GM23338 (cell line): ENCODE data around the gene TFDP1. TPM values are rescaled to one million over a fixed set of nuclear protein-coding genes. Genes with fewer than 3 reads are reported as not detected.

Experiments used
- ATAC-seq: fragments of 200-7000 bp; cut with Tn5 transposase; 3 replicates; pipeline ENCODE4 v1.9.1; 2020
- DNase-seq: peaks from one replicate; pipeline ENCODE4 v3.0.0-alpha.2; 2015; ENCODE audit warnings: low spot score
- H2AFZ ChIP-seq: fragments of 200-600 bp; sonication (generic); 2 replicates; pipeline ENCODE4 v1.8.0; 2016; ENCODE audit warnings: antibody characterized with exemption, mild to moderate bottlenecking, moderate library complexity
- H3F3A ChIP-seq: fragments of 200-600 bp; sonication (generic); replicated peaks from 2 replicates; pipeline ENCODE4 v1.8.0; 2017; ENCODE audit warnings: antibody characterized with exemption, mixed run types, low read depth
- H3K27ac ChIP-seq: fragments of 200-600 bp; sonication (generic); 2 replicates; pipeline ENCODE4 v1.6.1; 2016; ENCODE audit warnings: low read depth
- H3K27me3 ChIP-seq: fragments of 200-600 bp; sonication (generic); 2 replicates; pipeline ENCODE4 v1.8.0; 2016; ENCODE audit warnings: mild to moderate bottlenecking, mixed run types, moderate library complexity; ENCODE audit not compliant: insufficient read depth
- H3K36me3 ChIP-seq: fragments of 200-600 bp; sonication (generic); 2 replicates; pipeline ENCODE4 v1.8.0; 2016; ENCODE audit warnings: mild to moderate bottlenecking; ENCODE audit not compliant: insufficient read depth
- H3K4me1 ChIP-seq: fragments of 200-600 bp; sonication (generic); 2 replicates; pipeline ENCODE4 v1.8.0; 2016; ENCODE audit warnings: mild to moderate bottlenecking, moderate library complexity; ENCODE audit not compliant: insufficient read depth
- H3K4me2 ChIP-seq: fragments of 200-600 bp; sonication (generic); 2 replicates; pipeline ENCODE4 v1.7.1; 2017; ENCODE audit warnings: mixed run types
- H3K4me3 ChIP-seq: fragments of 200-600 bp; sonication (generic); 2 replicates; pipeline ENCODE4 v1.6.1; 2016; ENCODE audit warnings: mixed run types
- H3K79me2 ChIP-seq: fragments of 200-600 bp; sonication (generic); replicated peaks from 2 replicates; pipeline ENCODE4 v1.8.0; 2017; ENCODE audit warnings: mild to moderate bottlenecking; ENCODE audit not compliant: insufficient read depth
- H3K9me2 ChIP-seq: fragments of 200-600 bp; sonication (generic); 2 replicates; pipeline ENCODE4 v1.8.0; 2017; ENCODE audit not compliant: insufficient read depth
- H4K20me1 ChIP-seq: fragments of 200-600 bp; sonication (generic); replicated peaks from 2 replicates; pipeline ENCODE4 v1.8.0; 2017; ENCODE audit warnings: mild to moderate bottlenecking; ENCODE audit not compliant: insufficient read depth
- H3K27ac Mint-ChIP-seq: 2 replicates; pipeline ENCODE4 v1.8.0; 2020; ENCODE audit warnings: inconsistent platforms, mild to moderate bottlenecking, moderate library complexity, mixed read lengths
- H3K27me3 Mint-ChIP-seq: 3 replicates; pipeline ENCODE4 v1.8.0; 2022; ENCODE audit warnings: low read depth, mild to moderate bottlenecking, moderate library complexity, mixed read lengths, inconsistent platforms; ENCODE audit not compliant: insufficient read depth, poor library complexity
- H3K36me3 Mint-ChIP-seq: 3 replicates; pipeline ENCODE4 v1.8.0; 2021; ENCODE audit warnings: low read depth, mild to moderate bottlenecking, inconsistent platforms, moderate library complexity, mixed read lengths
- H3K4me1 Mint-ChIP-seq: 3 replicates; pipeline ENCODE4 v1.8.0; 2020; ENCODE audit warnings: mild to moderate bottlenecking, inconsistent platforms, mixed read lengths
- H3K4me3 Mint-ChIP-seq: 3 replicates; pipeline ENCODE4 v1.8.0; 2021; ENCODE audit warnings: moderate library complexity, mild to moderate bottlenecking, inconsistent platforms, mixed read lengths
- H3K9me3 Mint-ChIP-seq: 3 replicates; pipeline ENCODE4 v1.8.0; 2020; ENCODE audit warnings: moderate library complexity, mild to moderate bottlenecking, inconsistent platforms, mixed read lengths
- CTCF ChIP-seq, 2 experiments: fragments of 200-600 bp in 1 of 2; sonication (generic) in 1 of 2; conservative IDR thresholded peaks; 2 replicates each; pipeline versions ENCODE4 v1.5.1 to v1.6.1; 2016 to 2017; ENCODE audit warnings: antibody characterized with exemption in 2 of 2, low read depth in 2 of 2, mild to moderate bottlenecking in 2 of 2, moderate library complexity in 1 of 2
- ETS1 ChIP-seq: IDR thresholded peaks from 2 replicates; pipeline ENCODE4 v1.6.1; 2016; ENCODE audit warnings: antibody characterized with exemption
- EZH2 ChIP-seq: fragments of 200-600 bp; sonication (generic); IDR thresholded peaks from one replicate; pipeline ENCODE4 v1.8.0; 2017; ENCODE audit warnings: antibody characterized with exemption, mild to moderate bottlenecking, low read depth; ENCODE audit not compliant: unreplicated experiment
- EZH2phosphoT487 ChIP-seq: fragments of 200-600 bp; sonication (generic); IDR thresholded peaks from one replicate; pipeline ENCODE4 v1.8.1; 2018; ENCODE audit warnings: antibody characterized with exemption; ENCODE audit not compliant: unreplicated experiment
- JUNB ChIP-seq: IDR thresholded peaks from one replicate; pipeline ENCODE4 v1.6.1; 2016; ENCODE audit warnings: antibody characterized with exemption; ENCODE audit not compliant: unreplicated experiment
- NANOG ChIP-seq: IDR thresholded peaks from 2 replicates; pipeline ENCODE4 v1.6.1; 2016; ENCODE audit warnings: antibody characterized with exemption, borderline replicate concordance
- STAT1 ChIP-seq: IDR thresholded peaks from one replicate; pipeline ENCODE4 v1.6.1; 2016; ENCODE audit warnings: antibody characterized with exemption; ENCODE audit not compliant: unreplicated experiment
- ZNF114 ChIP-seq: fragments of 250-450 bp; sonication (Bioruptor Pico); IDR thresholded peaks from 2 replicates; pipeline ENCODE4 v1.5.0; 2020; ENCODE audit warnings: mild to moderate bottlenecking, moderate library complexity
- ZNF331 ChIP-seq: fragments of 250-450 bp; sonication (Bioruptor Pico); IDR thresholded peaks from 2 replicates; pipeline ENCODE4 v1.5.0; 2020; ENCODE audit warnings: low read depth, mild to moderate bottlenecking, moderate library complexity
- polyA plus RNA-seq: library from polyadenylated mRNA; unstranded; fragments of >200 nt; fragmentation: Nextera tagmentation; extraction: Ambion mirVana; gene quantifications from 2 replicates; pipeline ENCODE4 v1.2.1, GENCODE V29; 2016
- total RNA-seq: library from RNA; depleted of rRNA; stranded (reverse); fragments of >200 nt; shearing (Covaris generic); gene quantifications from 2 replicates; pipeline ENCODE4 v1.2.3, GENCODE V29; 2014
- TF ChIP-seq, protein P1 (sequence below): fragments of 250-450 bp; sonication (Bioruptor Pico); IDR thresholded peaks from 2 replicates; pipeline ENCODE4 v1.5.0; 2020; ENCODE audit warnings: mild to moderate bottlenecking, moderate library complexity

The TFDP1 gene
- total and polyA plus RNA-seq, 2 experiments from 2014 or later, result 42.9 to 80.0 TPM

GRCh38 chr13:113604186-113604585, 19.6 kb downstream of the TFDP1 start:
- H4K20me1 ChIP-seq, result peaks cover 8% of the 10 kb centered on the region
- no peak overlapping the region; the same call in 1 of the 2 replicates for H3K27ac ChIP-seq
- TF ChIP-seq ZNF114 (CRISPR knock-in tag) (no peak), EZH2 (no peak)
- H2AFZ ChIP-seq, result no peak overlapping the region
- no peak overlapping the region for H3K4me3 ChIP-seq
- no peak for ATAC-seq
- no peak for DNase-seq
- H3K9me2 ChIP-seq, result no peaks in the 10 kb centered on the region
- no peak overlapping the region for H3K4me2 ChIP-seq
- Mint-ChIP-seq H3K27me3 (peaks cover 21% of the 10 kb centered on the region), H3K4me1 (peaks cover 20% of the 10 kb centered on the region), H3K9me3 (0 out of 3 replicates have a peak, but pooled peaks cover 3% of the 10 kb centered on the region), H3K4me3 (no peak overlapping the region), H3K27ac (no peak overlapping the region), H3K36me3 (peaks cover 37% of the 10 kb centered on the region)
- H3K36me3 ChIP-seq, result no peaks in the 10 kb centered on the region
- H3K79me2 ChIP-seq, result peaks cover 79% of the 10 kb centered on the region
- H3F3A ChIP-seq, result no peaks in the 10 kb centered on the region
- H3K27me3 ChIP-seq, result no peaks in the 10 kb centered on the region
- no peaks in the 10 kb centered on the region for H3K4me1 ChIP-seq

DNA sequence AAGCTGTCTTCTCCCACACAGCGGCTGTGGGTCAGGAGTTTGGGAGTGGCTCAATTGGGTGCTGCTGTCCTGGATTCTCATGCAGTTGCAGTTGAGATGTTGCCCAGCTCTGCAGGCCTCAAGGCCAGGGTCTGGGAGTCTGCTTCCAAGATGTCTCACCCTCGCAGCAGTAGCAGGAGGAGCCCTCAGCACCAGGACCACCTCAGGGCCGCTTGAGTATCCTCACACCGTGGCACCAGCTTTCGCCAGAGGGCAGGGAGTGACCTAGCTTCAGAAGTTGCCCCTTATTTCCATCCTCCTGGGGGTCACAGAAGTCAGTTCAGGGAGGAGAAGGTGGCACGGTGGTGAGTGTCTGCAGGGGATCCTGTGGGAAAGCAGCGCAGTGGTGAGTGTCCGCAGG, 20.9 kb downstream of the TFDP1 start:
- no peak overlapping the region for H3K4me3 ChIP-seq
- no peak for TF ChIP-seq JUNB
- TF ChIP-seq CTCF (conservative IDR thresholded peaks at IDR 0.05; ENCODE audit: low read depth in 2 of 2), result no peak
- TF ChIP-seq EZH2phosphoT487, result no peak
- TF ChIP-seq ZNF331 (CRISPR knock-in tag), result no peak
- no peak for TF ChIP-seq ZNF114 (CRISPR knock-in tag)
- no peak for TF ChIP-seq STAT1
- no peak for TF ChIP-seq NANOG
- TF ChIP-seq ETS1, result no peak
- TF ChIP-seq EZH2, result no peak
- TF ChIP-seq, protein P1, sequence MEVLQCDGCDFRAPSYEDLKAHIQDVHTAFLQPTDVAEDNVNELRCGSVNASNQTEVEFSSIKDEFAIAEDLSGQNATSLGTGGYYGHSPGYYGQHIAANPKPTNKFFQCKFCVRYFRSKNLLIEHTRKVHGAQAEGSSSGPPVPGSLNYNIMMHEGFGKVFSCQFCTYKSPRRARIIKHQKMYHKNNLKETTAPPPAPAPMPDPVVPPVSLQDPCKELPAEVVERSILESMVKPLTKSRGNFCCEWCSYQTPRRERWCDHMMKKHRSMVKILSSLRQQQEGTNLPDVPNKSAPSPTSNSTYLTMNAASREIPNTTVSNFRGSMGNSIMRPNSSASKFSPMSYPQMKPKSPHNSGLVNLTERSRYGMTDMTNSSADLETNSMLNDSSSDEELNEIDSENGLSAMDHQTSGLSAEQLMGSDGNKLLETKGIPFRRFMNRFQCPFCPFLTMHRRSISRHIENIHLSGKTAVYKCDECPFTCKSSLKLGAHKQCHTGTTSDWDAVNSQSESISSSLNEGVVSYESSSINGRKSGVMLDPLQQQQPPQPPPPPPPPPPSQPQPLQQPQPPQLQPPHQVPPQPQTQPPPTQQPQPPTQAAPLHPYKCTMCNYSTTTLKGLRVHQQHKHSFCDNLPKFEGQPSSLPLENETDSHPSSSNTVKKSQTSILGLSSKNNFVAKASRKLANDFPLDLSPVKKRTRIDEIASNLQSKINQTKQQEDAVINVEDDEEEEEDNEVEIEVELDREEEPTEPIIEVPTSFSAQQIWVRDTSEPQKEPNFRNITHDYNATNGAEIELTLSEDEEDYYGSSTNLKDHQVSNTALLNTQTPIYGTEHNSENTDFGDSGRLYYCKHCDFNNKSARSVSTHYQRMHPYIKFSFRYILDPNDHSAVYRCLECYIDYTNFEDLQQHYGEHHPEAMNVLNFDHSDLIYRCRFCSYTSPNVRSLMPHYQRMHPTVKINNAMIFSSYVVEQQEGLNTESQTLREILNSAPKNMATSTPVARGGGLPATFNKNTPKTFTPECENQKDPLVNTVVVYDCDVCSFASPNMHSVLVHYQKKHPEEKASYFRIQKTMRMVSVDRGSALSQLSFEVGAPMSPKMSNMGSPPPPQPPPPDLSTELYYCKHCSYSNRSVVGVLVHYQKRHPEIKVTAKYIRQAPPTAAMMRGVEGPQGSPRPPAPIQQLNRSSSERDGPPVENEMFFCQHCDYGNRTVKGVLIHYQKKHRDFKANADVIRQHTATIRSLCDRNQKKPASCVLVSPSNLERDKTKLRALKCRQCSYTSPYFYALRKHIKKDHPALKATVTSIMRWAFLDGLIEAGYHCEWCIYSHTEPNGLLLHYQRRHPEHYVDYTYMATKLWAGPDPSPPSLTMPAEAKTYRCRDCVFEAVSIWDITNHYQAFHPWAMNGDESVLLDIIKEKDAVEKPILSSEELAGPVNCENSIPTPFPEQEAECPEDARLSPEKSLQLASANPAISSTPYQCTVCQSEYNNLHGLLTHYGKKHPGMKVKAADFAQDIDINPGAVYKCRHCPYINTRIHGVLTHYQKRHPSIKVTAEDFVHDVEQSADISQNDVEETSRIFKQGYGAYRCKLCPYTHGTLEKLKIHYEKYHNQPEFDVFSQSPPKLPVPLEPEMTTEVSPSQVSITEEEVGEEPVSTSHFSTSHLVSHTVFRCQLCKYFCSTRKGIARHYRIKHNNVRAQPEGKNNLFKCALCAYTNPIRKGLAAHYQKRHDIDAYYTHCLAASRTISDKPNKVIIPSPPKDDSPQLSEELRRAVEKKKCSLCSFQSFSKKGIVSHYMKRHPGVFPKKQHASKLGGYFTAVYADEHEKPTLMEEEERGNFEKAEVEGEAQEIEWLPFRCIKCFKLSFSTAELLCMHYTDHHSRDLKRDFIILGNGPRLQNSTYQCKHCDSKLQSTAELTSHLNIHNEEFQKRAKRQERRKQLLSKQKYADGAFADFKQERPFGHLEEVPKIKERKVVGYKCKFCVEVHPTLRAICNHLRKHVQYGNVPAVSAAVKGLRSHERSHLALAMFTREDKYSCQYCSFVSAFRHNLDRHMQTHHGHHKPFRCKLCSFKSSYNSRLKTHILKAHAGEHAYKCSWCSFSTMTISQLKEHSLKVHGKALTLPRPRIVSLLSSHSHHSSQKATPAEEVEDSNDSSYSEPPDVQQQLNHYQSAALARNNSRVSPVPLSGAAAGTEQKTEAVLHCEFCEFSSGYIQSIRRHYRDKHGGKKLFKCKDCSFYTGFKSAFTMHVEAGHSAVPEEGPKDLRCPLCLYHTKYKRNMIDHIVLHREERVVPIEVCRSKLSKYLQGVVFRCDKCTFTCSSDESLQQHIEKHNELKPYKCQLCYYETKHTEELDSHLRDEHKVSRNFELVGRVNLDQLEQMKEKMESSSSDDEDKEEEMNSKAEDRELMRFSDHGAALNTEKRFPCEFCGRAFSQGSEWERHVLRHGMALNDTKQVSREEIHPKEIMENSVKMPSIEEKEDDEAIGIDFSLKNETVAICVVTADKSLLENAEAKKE (CRISPR knock-in tag), result no peak

More for the DNA sequence above, 20.9 kb downstream of the TFDP1 start:
- Histone ChIP-seq H3K9me2 (no peaks in the 10 kb centered on the region), H3K4me1 (no peaks in the 10 kb centered on the region), H3K4me2 (no peak overlapping the region), H3K27me3 (no peaks in the 10 kb centered on the region), H3K36me3 (no peaks in the 10 kb centered on the region), H3K27ac (no peak overlapping the region), H2AFZ (no peak overlapping the region), H4K20me1 (peaks cover 8% of the 10 kb centered on the region), H3F3A (no peaks in the 10 kb centered on the region), H3K79me2 (peaks cover 77% of the 10 kb centered on the region)
- H3K9me3 Mint-ChIP-seq, result no peaks in the 10 kb centered on the region
- peaks cover 20% of the 10 kb centered on the region for H3K4me1 Mint-ChIP-seq
- no peak for DNase-seq
- no peak for ATAC-seq
- peaks cover 26% of the 10 kb centered on the region for H3K36me3 Mint-ChIP-seq
- H3K27ac Mint-ChIP-seq, result peak overlapping the region; percentile 54
- no peak overlapping the region for H3K4me3 Mint-ChIP-seq
- H3K27me3 Mint-ChIP-seq, result peaks cover 18% of the 10 kb centered on the region
